Stimulated activated naive CD8-positive, alpha-beta T cell treated with anti-CD3 and anti-CD28 coated beads, Interleukin-15, Interleukin-2, amounts not matched to agents 100 U/mL and 50 U/mL, for 24 hours (primary cell): ENCODE data around the gene COL4A1.

Experiments
- ATAC-seq: fragments of 150-1000 bp; cut with Tn5 transposase; one replicate; pipeline ENCODE4 v1.10.0; 2021
- DNase-seq: peaks from one replicate; pipeline ENCODE4 v3.0.0; 2021

Gene COL4A1

GRCh38 chr13:110194451-110194850, 112.5 kb downstream of the COL4A1 start:
- ATAC-seq, result no peak
- DNase-seq, result no peak

GRCh38 chr13:110193491-110193890, 113.5 kb downstream of the COL4A1 start:
- ATAC-seq, result no peak

GRCh38 chr13:110192472-110192871, 114.5 kb downstream of the COL4A1 start:
- ATAC-seq, result no peak
- no peak for DNase-seq

More at GRCh38 chr13:110193491-110193890, 113.5 kb downstream of the COL4A1 start:
- DNase-seq, result no peak

- ATAC-seq (no peak), DNase-seq (no peak)
These were observed 119.3 kb downstream of the COL4A1 start for GRCh38 chr13:110187641-110188161.

- no peak for DNase-seq
- ATAC-seq, result no peak
These were observed 120.6 kb downstream of the COL4A1 start for GRCh38 chr13:110186231-110186855.

GRCh38 chr13:110185696-110186095, 121.3 kb downstream of the COL4A1 start:
- DNase-seq, result no peak
- ATAC-seq, result no peak

GRCh38 chr13:110183910-110184309, 123.0 kb downstream of the COL4A1 start:
- DNase-seq (no peak), ATAC-seq (no peak)

GRCh38 chr13:110182461-110182860, 124.5 kb downstream of the COL4A1 start:
- ATAC-seq, result no peak
- no peak for DNase-seq

- DNase-seq (no peak), ATAC-seq (no peak)
These were observed 125.0 kb downstream of the COL4A1 start for GRCh38 chr13:110182003-110182402.

- ATAC-seq (no peak), DNase-seq (no peak)
These were observed 127.2 kb downstream of the COL4A1 start for GRCh38 chr13:110179857-110180147.

GRCh38 chr13:110179116-110179856, 127.7 kb downstream of the COL4A1 start:
- ATAC-seq (no peak), DNase-seq (no peak)

- no peak for DNase-seq
- ATAC-seq, result no peak
These were observed 129.2 kb downstream of the COL4A1 start for GRCh38 chr13:110177790-110178189.

- DNase-seq, result no peak
- ATAC-seq, result no peak
These were observed 130.5 kb downstream of the COL4A1 start for GRCh38 chr13:110176431-110176830.

- no peak for DNase-seq
- no peak for ATAC-seq
These were observed 133.6 kb downstream of the COL4A1 start for GRCh38 chr13:110173247-110173818.

- ATAC-seq (no peak), DNase-seq (no peak)
These were observed 136.1 kb downstream of the COL4A1 start for GRCh38 chr13:110170882-110171281.

GRCh38 chr13:110170020-110170790, 136.8 kb downstream of the COL4A1 start:
- DNase-seq, result no peak
- no peak for ATAC-seq

- ATAC-seq, result no peak
- DNase-seq, result no peak
These were observed 137.7 kb downstream of the COL4A1 start for GRCh38 chr13:110168999-110169933.

GRCh38 chr13:110166598-110166997, 140.4 kb downstream of the COL4A1 start:
- DNase-seq, result no peak
- ATAC-seq, result no peak

- no peak for ATAC-seq
- no peak for DNase-seq
These were observed 142.3 kb downstream of the COL4A1 start for GRCh38 chr13:110164706-110165105.

- DNase-seq, result no peak
- no peak for ATAC-seq
These were observed 143.9 kb downstream of the COL4A1 start for GRCh38 chr13:110162866-110163658.

GRCh38 chr13:110162053-110162452, 144.9 kb downstream of the COL4A1 start:
- no peak for DNase-seq
- no peak for ATAC-seq
